SH-SY5Y (cell line): Measurements from ENCODE around the gene FAM117A.

Source experiments
- GATA2 ChIP-seq: IDR thresholded peaks from 2 replicates; pipeline ENCODE4 v1.6.1; 2011; ENCODE audit warnings: mild to moderate bottlenecking, low read depth, low read length
- GATA3 ChIP-seq: IDR thresholded peaks from 2 replicates; pipeline ENCODE4 v1.6.1; 2011; ENCODE audit warnings: low read depth, mild to moderate bottlenecking, low read length, moderate library complexity

DNA sequence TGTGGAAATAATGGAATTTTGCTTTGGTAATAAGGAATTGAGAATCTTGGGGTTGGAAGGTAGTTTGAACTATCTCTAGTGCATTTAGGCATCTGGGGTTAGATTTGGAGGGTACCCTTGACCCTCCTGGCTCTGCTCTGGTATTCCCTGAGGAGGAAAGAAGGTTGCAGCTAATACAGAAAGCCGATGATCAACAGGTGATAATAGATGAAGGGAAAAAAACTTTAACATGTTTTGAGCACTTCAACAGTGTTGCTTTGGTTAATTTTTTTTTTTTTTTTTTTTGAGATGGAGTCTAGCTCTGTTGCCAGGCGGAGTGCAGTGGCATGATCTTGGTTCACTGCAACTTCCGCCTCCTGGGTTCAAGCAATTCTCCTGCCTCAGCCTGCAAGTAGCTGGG, 29.4 kb upstream of the FAM117A start:
- TF ChIP-seq GATA2 (no peak), GATA3 (no peak)
